Measurements from ENCODE around the gene IAPP.

DNA sequence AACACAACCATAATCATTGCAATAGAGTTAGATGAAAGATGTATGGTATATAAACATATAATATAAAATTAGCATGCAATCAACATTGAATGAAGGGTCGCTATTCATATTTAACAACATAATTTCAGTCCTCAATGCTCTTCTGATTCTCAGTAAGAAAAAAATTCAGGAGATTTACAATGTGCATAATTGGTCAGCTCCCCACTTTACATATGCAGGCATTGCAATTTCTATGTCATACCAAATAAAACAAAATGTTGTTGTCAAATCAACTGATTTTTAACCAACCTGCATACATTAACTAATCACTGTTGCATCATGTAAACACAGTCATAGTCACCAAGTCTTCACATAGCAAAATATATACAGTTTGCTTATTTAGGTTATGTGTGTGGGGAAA lies 32.8 kb upstream of the IAPP start:
- TF ChIP-seq, protein P1, sequence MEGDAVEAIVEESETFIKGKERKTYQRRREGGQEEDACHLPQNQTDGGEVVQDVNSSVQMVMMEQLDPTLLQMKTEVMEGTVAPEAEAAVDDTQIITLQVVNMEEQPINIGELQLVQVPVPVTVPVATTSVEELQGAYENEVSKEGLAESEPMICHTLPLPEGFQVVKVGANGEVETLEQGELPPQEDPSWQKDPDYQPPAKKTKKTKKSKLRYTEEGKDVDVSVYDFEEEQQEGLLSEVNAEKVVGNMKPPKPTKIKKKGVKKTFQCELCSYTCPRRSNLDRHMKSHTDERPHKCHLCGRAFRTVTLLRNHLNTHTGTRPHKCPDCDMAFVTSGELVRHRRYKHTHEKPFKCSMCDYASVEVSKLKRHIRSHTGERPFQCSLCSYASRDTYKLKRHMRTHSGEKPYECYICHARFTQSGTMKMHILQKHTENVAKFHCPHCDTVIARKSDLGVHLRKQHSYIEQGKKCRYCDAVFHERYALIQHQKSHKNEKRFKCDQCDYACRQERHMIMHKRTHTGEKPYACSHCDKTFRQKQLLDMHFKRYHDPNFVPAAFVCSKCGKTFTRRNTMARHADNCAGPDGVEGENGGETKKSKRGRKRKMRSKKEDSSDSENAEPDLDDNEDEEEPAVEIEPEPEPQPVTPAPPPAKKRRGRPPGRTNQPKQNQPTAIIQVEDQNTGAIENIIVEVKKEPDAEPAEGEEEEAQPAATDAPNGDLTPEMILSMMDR (IDR thresholded peaks at IDR 0.05): no peak
- no peak for TF ChIP-seq POLR2A (IDR thresholded peaks at IDR 0.05)
- TF ChIP-seq EP300 (IDR thresholded peaks at IDR 0.05): no peak

Data from ovary (tissue), 3 donors.